K562 (cell line): ENCODE data around the gene PRRC2A. TPM values are rescaled to one million over a fixed set of nuclear protein-coding genes. Genes with fewer than 3 reads are reported as not detected.
A peak's percentile ranks its signal among the peaks of the same experiment; 100 is the strongest.

Experiments used
- microRNA-seq: library from miRNA; unstranded; fragments of <30 nt; microRNA quantifications from one replicate; pipeline ENCODE4, GENCODE V29; 2018; ENCODE audit warnings: borderline microRNAs expressed
- polyA plus RNA-seq, 8 experiments: library from polyadenylated mRNA; depleted of rRNA in 4 of 8; stranded (reverse) in 5 of 8; unstranded in 3 of 8; fragments of >200 nt; fragmentation: Nextera tagmentation in 2 of 8; fragmentation: Illumina TruSeq in 1 of 8; extraction: Ambion mirVana in 2 of 8; extraction: Trizol in 1 of 8; gene quantifications; 2 replicates each; pipeline versions ENCODE4 v1.2.1 to v1.2.3, GENCODE V29; 2011 to 2014; ENCODE audit warnings: inconsistent platforms in 1 of 8, missing spikeins in 1 of 8
- small RNA-seq: library from RNA; depleted of rRNA; stranded (forward); fragments of <200 nt; gene quantifications from one replicate; pipeline ENCODE3, GENCODE V24; 2014
- total RNA-seq, 7 experiments: library from RNA; depleted of rRNA in 6 of 7; stranded (reverse); fragments of >200 nt in 6 of 7; fragmentation: Illumina TruSeq in 2 of 7; extraction: Trizol in 2 of 7; gene quantifications; 2 replicates each; pipeline versions ENCODE4 v1.2.1 to v1.2.3, GENCODE V29; 2011 to 2021; ENCODE audit warnings: low replicate concordance in 1 of 7

The PRRC2A gene
- total and polyA plus RNA-seq, 9 of the 15 experiments (the other 6 are each of a cell fraction or from before 2014, with no cell fraction given), result 1.0 to 332 (median 63.0) TPM

Small RNA genes within 50 kb of the gene (microRNA-seq; reads per million reads assigned to microRNA genes)
- gene MIR6832, result 0.46 reads per million

Small RNA genes within 50 kb of the gene (small RNA-seq; reads per million reads assigned to genes)
- gene MIR6832, result not detected
- not detected for gene RF00019
- gene SNORA38, result 22.4 reads per million, percentile 97 among the genes with 10 or more reads in this experiment
- not detected for gene UQCRHP1

Other genes with a start within 250 kb of the PRRC2A start
Only the 7 nearest of the 35 such genes appear.
- gene LTB, start 38.3 kb upstream of the PRRC2A start, total RNA-seq (2014; rRNA removed), result not detected in 2 replicates
- gene LTB, start 38.3 kb upstream of the PRRC2A start, total RNA-seq (2014; rRNA removed; fragmentation: Illumina TruSeq; extraction: Trizol), result not detected in 2 replicates
- 0.30 TPM in 1 of 2 replicates, not detected in the other for gene LTB, start 38.3 kb upstream of the PRRC2A start, total RNA-seq (2015; rRNA removed; fragmentation: Illumina TruSeq; extraction: Trizol)
- gene LTB, start 38.3 kb upstream of the PRRC2A start, total RNA-seq (2021), result 0.51 and 1.0 TPM in 2 replicates
- 0.11 TPM in 1 of 2 replicates, not detected in the other for gene LTB, start 38.3 kb upstream of the PRRC2A start, polyA plus RNA-seq (2011; rRNA removed)
- gene LTB, start 38.3 kb upstream of the PRRC2A start, polyA plus RNA-seq (2014; fragmentation: Illumina TruSeq; extraction: Trizol), result not detected in 2 replicates
- gene LTB, start 38.3 kb upstream of the PRRC2A start, polyA plus RNA-seq (2014; fragmentation: Nextera tagmentation; extraction: Ambion mirVana), result not detected
- 0.07 and 0.27 TPM in 2 replicates for gene LTB, start 38.3 kb upstream of the PRRC2A start, polyA plus RNA-seq (2014; rRNA removed)
- 0.49 and 0.82 TPM in 2 replicates for gene LST1, start 34.4 kb upstream of the PRRC2A start, total RNA-seq (2014; rRNA removed)
- gene LST1, start 34.4 kb upstream of the PRRC2A start, total RNA-seq (2014; rRNA removed; fragmentation: Illumina TruSeq; extraction: Trizol), result 0.99 and 1.3 TPM in 2 replicates
- gene LST1, start 34.4 kb upstream of the PRRC2A start, total RNA-seq (2015; rRNA removed; fragmentation: Illumina TruSeq; extraction: Trizol), result 7.6 and 7.8 TPM in 2 replicates
- gene LST1, start 34.4 kb upstream of the PRRC2A start, total RNA-seq (2021), result 1.7 and 1.9 TPM in 2 replicates
- gene LST1, start 34.4 kb upstream of the PRRC2A start, polyA plus RNA-seq (2011; rRNA removed), result 1.3 and 2.5 TPM in 2 replicates
- gene LST1, start 34.4 kb upstream of the PRRC2A start, polyA plus RNA-seq (2014; fragmentation: Illumina TruSeq; extraction: Trizol), result 1.7 and 2.4 TPM in 2 replicates
- gene LST1, start 34.4 kb upstream of the PRRC2A start, polyA plus RNA-seq (2014; fragmentation: Nextera tagmentation; extraction: Ambion mirVana), result 1 to 10 TPM; 1.8 to 2.0 TPM
- gene LST1, start 34.4 kb upstream of the PRRC2A start, polyA plus RNA-seq (2014; rRNA removed), result 1.3 and 1.5 TPM in 2 replicates
- gene NCR3, start 27.7 kb upstream of the PRRC2A start, total RNA-seq (2014; rRNA removed), result not detected in 2 replicates
- 0.22 TPM in 2 replicates for gene NCR3, start 27.7 kb upstream of the PRRC2A start, total RNA-seq (2014; rRNA removed; fragmentation: Illumina TruSeq; extraction: Trizol)
- gene NCR3, start 27.7 kb upstream of the PRRC2A start, total RNA-seq (2015; rRNA removed; fragmentation: Illumina TruSeq; extraction: Trizol), result 0.29 and 0.94 TPM in 2 replicates
- 0.67 and 0.86 TPM in 2 replicates for gene NCR3, start 27.7 kb upstream of the PRRC2A start, total RNA-seq (2021)
- gene NCR3, start 27.7 kb upstream of the PRRC2A start, polyA plus RNA-seq (2011; rRNA removed), result 0.84 and 1.3 TPM in 2 replicates
- gene NCR3, start 27.7 kb upstream of the PRRC2A start, polyA plus RNA-seq (2014; fragmentation: Illumina TruSeq; extraction: Trizol), result 0.40 and 0.93 TPM in 2 replicates
- gene NCR3, start 27.7 kb upstream of the PRRC2A start, polyA plus RNA-seq (2014; fragmentation: Nextera tagmentation; extraction: Ambion mirVana), result 1 to 10 TPM; 1.3 to 1.9 TPM
- gene NCR3, start 27.7 kb upstream of the PRRC2A start, polyA plus RNA-seq (2014; rRNA removed), result 0.84 and 0.88 TPM in 2 replicates
- gene AIF1, start 5.5 kb upstream of the PRRC2A start, total RNA-seq (2014; rRNA removed), result 11.9 and 17.2 TPM in 2 replicates
- 19.4 and 22.7 TPM in 2 replicates for gene AIF1, start 5.5 kb upstream of the PRRC2A start, total RNA-seq (2014; rRNA removed; fragmentation: Illumina TruSeq; extraction: Trizol)
- gene AIF1, start 5.5 kb upstream of the PRRC2A start, total RNA-seq (2015; rRNA removed; fragmentation: Illumina TruSeq; extraction: Trizol), result 27.6 and 29.3 TPM in 2 replicates
- gene AIF1, start 5.5 kb upstream of the PRRC2A start, total RNA-seq (2021), result 9.2 and 9.4 TPM in 2 replicates
- 10.8 and 15.6 TPM in 2 replicates for gene AIF1, start 5.5 kb upstream of the PRRC2A start, polyA plus RNA-seq (2011; rRNA removed)
- gene AIF1, start 5.5 kb upstream of the PRRC2A start, polyA plus RNA-seq (2014; fragmentation: Illumina TruSeq; extraction: Trizol), result 19.9 and 21.2 TPM in 2 replicates
- gene AIF1, start 5.5 kb upstream of the PRRC2A start, polyA plus RNA-seq (2014; fragmentation: Nextera tagmentation; extraction: Ambion mirVana), result 10 to 100 TPM; 31.2 to 33.4 TPM
- gene AIF1, start 5.5 kb upstream of the PRRC2A start, polyA plus RNA-seq (2014; rRNA removed), result 18.9 and 23.5 TPM in 2 replicates
- 246 and 295 TPM in 2 replicates for gene BAG6, start 31.9 kb downstream of the PRRC2A start, total RNA-seq (2014; rRNA removed)
- gene BAG6, start 31.9 kb downstream of the PRRC2A start, total RNA-seq (2014; rRNA removed; fragmentation: Illumina TruSeq; extraction: Trizol), result 100 and 105 TPM in 2 replicates
- 124 and 125 TPM in 2 replicates for gene BAG6, start 31.9 kb downstream of the PRRC2A start, total RNA-seq (2015; rRNA removed; fragmentation: Illumina TruSeq; extraction: Trizol)
- 422 and 484 TPM in 2 replicates for gene BAG6, start 31.9 kb downstream of the PRRC2A start, total RNA-seq (2021)
- gene BAG6, start 31.9 kb downstream of the PRRC2A start, polyA plus RNA-seq (2011; rRNA removed), result 86.1 and 202 TPM in 2 replicates
- gene BAG6, start 31.9 kb downstream of the PRRC2A start, polyA plus RNA-seq (2014; fragmentation: Illumina TruSeq; extraction: Trizol), result 304 and 355 TPM in 2 replicates
- 10 to 100 TPM; 41.9 to 54.1 TPM for gene BAG6, start 31.9 kb downstream of the PRRC2A start, polyA plus RNA-seq (2014; fragmentation: Nextera tagmentation; extraction: Ambion mirVana)
- gene BAG6, start 31.9 kb downstream of the PRRC2A start, polyA plus RNA-seq (2014; rRNA removed), result 225 and 263 TPM in 2 replicates
- gene APOM, start 35.2 kb downstream of the PRRC2A start, total RNA-seq (2014; rRNA removed), result 5.7 and 6.6 TPM in 2 replicates
- 10.4 and 10.8 TPM in 2 replicates for gene APOM, start 35.2 kb downstream of the PRRC2A start, total RNA-seq (2014; rRNA removed; fragmentation: Illumina TruSeq; extraction: Trizol)
- 6.6 and 7.1 TPM in 2 replicates for gene APOM, start 35.2 kb downstream of the PRRC2A start, total RNA-seq (2015; rRNA removed; fragmentation: Illumina TruSeq; extraction: Trizol)
- gene APOM, start 35.2 kb downstream of the PRRC2A start, total RNA-seq (2021), result 9.7 and 10.1 TPM in 2 replicates
- gene APOM, start 35.2 kb downstream of the PRRC2A start, polyA plus RNA-seq (2011; rRNA removed), result 7.7 and 8.6 TPM in 2 replicates
- 13.1 and 17.4 TPM in 2 replicates for gene APOM, start 35.2 kb downstream of the PRRC2A start, polyA plus RNA-seq (2014; fragmentation: Illumina TruSeq; extraction: Trizol)
- gene APOM, start 35.2 kb downstream of the PRRC2A start, polyA plus RNA-seq (2014; fragmentation: Nextera tagmentation; extraction: Ambion mirVana), result 10 to 100 TPM; 23.9 to 24.3 TPM
- gene APOM, start 35.2 kb downstream of the PRRC2A start, polyA plus RNA-seq (2014; rRNA removed), result 10.1 and 13.5 TPM in 2 replicates
- 43.8 and 44.3 TPM in 2 replicates for gene C6orf47, start 40.1 kb downstream of the PRRC2A start, total RNA-seq (2014; rRNA removed)
- gene C6orf47, start 40.1 kb downstream of the PRRC2A start, total RNA-seq (2014; rRNA removed; fragmentation: Illumina TruSeq; extraction: Trizol), result 24.7 and 24.9 TPM in 2 replicates
- gene C6orf47, start 40.1 kb downstream of the PRRC2A start, total RNA-seq (2015; rRNA removed; fragmentation: Illumina TruSeq; extraction: Trizol), result 39.3 and 41.0 TPM in 2 replicates
- 28.0 and 33.2 TPM in 2 replicates for gene C6orf47, start 40.1 kb downstream of the PRRC2A start, total RNA-seq (2021)
- gene C6orf47, start 40.1 kb downstream of the PRRC2A start, polyA plus RNA-seq (2011; rRNA removed), result 11.0 and 14.6 TPM in 2 replicates
- 27.0 and 33.8 TPM in 2 replicates for gene C6orf47, start 40.1 kb downstream of the PRRC2A start, polyA plus RNA-seq (2014; fragmentation: Illumina TruSeq; extraction: Trizol)
- under 1 TPM; 0.14 to 0.27 TPM for gene C6orf47, start 40.1 kb downstream of the PRRC2A start, polyA plus RNA-seq (2014; fragmentation: Nextera tagmentation; extraction: Ambion mirVana)
- 38.1 and 38.7 TPM in 2 replicates for gene C6orf47, start 40.1 kb downstream of the PRRC2A start, polyA plus RNA-seq (2014; rRNA removed)